Thyroid gland (tissue), 4 donors: ENCODE results near the gene ARID2. TPM values are rescaled to one million over a fixed set of nuclear protein-coding genes. Genes with fewer than 3 reads are reported as not detected.

Experiments used
- DNase-seq, 2 donors: peaks; one replicate each; pipeline ENCODE4 v3.0.0-alpha.2; 2019
- H3K27ac ChIP-seq, 3 donors: fragments of 200-600 bp; sonication (generic); 1 replicate in 2 of 3; 2 replicates in 1 of 3; pipeline ENCODE4 v1.5.1; 2016 to 2019; ENCODE audit warnings: mild to moderate bottlenecking in 1 of 3, moderate library complexity in 1 of 3
- H3K27me3 ChIP-seq: fragments of 200-600 bp; sonication (generic); one replicate; pipeline ENCODE4 v1.5.1; 2019
- H3K36me3 ChIP-seq, 2 donors: fragments of 200-600 bp; sonication (generic); one replicate each; pipeline ENCODE4 v1.5.1; 2016 to 2019
- H3K4me1 ChIP-seq, 2 donors: fragments of 200-600 bp; sonication (generic); one replicate each; pipeline ENCODE4 v1.5.1; 2017 to 2019
- H3K4me3 ChIP-seq, 3 donors: fragments of 200-600 bp; sonication (generic); replicated peaks in 1 of 3; 1 replicate in 2 of 3; 2 replicates in 1 of 3; pipeline ENCODE4 v1.5.1; 2016; ENCODE audit warnings: mild to moderate bottlenecking in 1 of 3
- H3K9me3 ChIP-seq: fragments of 200-600 bp; sonication (generic); one replicate; pipeline ENCODE4 v1.5.1; 2017
- POLR2A ChIP-seq, 2 donors: fragments of 450-650 bp; IDR thresholded peaks; one replicate each; pipeline ENCODE4 v1.6.1; 2017; ENCODE audit warnings: antibody characterized with exemption in 2 of 2, mild to moderate bottlenecking in 2 of 2, moderate library complexity in 1 of 2
- WGBS, 2 donors: methylation state at CpG; one replicate each; pipeline ENCODE4 v1.1.5; 2017; 5-methylcytosine and 5-hydroxymethylcytosine counted together
- intact Hi-C: fragments of 100-400 bp; cut with DNase I; formaldehyde crosslinking; loops from one replicate; pipeline ENCODE4 v1.15.1; 2023
- total RNA-seq, 4 donors: library from RNA; depleted of rRNA; stranded (reverse); fragments of >200 nt; gene quantifications; one replicate each; pipeline ENCODE4 v1.2.3, GENCODE V29; 2016
- TF ChIP-seq, protein P1 (sequence below), 6 experiments: fragments of 200-600 bp in 3 of 6; fragments of 450-650 bp in 3 of 6; sonication (generic) in 3 of 6; IDR thresholded peaks; one replicate each; pipeline ENCODE4 v1.5.1; 2016 to 2019; ENCODE audit warnings: antibody characterized with exemption in 6 of 6, mild to moderate bottlenecking in 2 of 6, inconsistent platforms in 1 of 6, moderate library complexity in 1 of 6

Gene ARID2
- total RNA-seq, 4 donors from 2014 or later, result 44.7 to 69.2 (median 50.6) TPM

DNA sequence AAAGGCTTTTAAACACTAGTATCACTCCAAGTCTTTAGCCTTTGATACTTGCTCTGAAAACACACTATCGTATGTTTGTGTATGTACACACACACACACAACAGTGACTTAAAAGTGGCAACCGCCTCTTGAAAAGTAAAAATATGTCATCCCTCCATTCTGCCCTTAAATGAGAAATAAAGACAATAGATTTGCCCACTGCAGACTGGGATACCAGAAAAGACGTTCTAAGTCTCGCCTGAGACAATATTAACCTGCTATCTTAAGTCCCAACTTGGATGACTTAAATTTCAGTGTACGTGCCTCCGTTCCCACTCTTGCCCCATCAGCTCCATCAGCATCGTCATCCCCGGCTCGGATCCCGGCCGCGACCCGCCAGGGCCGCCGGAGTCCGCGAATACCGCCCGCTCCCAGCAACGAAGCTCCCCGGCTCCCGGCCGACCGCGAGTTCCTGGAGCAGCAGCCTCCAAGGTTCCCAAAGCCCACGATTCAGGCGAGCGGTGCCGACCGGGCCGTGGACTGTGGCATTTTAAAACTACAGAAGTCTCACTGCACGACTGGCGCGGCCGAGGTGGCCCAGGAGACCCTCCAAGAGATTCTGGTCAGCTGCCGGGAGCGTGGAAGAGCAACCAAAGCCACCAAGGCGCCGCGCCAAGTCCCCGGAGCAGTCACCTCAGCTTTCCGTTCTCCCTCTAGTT, 2.8 kb upstream of the ARID2 start:
- DNase-seq, result peak; percentile 65 to 69
- H3K4me3 ChIP-seq, result peak overlapping the region; percentile 52 to 95 (median 56)
- no peaks in the 10 kb centered on the region for H3K27me3 ChIP-seq
- no peaks in the 10 kb centered on the region for H3K36me3 ChIP-seq
- H3K4me1 ChIP-seq, result peaks cover 23 to 32% of the 10 kb centered on the region in 2 donors
- intact Hi-C loops, result no loop called here
- peak overlapping the region; percentile 99 to 100 (median 99) for H3K27ac ChIP-seq
- H3K9me3 ChIP-seq, result no peaks in the 10 kb centered on the region
- 1% methylated on average over 21 to 33 of the region's 42 CpGs for WGBS, 2 donors
- no peak for TF ChIP-seq POLR2A (IDR thresholded peaks at IDR 0.05)
- TF ChIP-seq, protein P1, sequence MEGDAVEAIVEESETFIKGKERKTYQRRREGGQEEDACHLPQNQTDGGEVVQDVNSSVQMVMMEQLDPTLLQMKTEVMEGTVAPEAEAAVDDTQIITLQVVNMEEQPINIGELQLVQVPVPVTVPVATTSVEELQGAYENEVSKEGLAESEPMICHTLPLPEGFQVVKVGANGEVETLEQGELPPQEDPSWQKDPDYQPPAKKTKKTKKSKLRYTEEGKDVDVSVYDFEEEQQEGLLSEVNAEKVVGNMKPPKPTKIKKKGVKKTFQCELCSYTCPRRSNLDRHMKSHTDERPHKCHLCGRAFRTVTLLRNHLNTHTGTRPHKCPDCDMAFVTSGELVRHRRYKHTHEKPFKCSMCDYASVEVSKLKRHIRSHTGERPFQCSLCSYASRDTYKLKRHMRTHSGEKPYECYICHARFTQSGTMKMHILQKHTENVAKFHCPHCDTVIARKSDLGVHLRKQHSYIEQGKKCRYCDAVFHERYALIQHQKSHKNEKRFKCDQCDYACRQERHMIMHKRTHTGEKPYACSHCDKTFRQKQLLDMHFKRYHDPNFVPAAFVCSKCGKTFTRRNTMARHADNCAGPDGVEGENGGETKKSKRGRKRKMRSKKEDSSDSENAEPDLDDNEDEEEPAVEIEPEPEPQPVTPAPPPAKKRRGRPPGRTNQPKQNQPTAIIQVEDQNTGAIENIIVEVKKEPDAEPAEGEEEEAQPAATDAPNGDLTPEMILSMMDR (IDR thresholded peaks at IDR 0.05), result no peak

DNA sequence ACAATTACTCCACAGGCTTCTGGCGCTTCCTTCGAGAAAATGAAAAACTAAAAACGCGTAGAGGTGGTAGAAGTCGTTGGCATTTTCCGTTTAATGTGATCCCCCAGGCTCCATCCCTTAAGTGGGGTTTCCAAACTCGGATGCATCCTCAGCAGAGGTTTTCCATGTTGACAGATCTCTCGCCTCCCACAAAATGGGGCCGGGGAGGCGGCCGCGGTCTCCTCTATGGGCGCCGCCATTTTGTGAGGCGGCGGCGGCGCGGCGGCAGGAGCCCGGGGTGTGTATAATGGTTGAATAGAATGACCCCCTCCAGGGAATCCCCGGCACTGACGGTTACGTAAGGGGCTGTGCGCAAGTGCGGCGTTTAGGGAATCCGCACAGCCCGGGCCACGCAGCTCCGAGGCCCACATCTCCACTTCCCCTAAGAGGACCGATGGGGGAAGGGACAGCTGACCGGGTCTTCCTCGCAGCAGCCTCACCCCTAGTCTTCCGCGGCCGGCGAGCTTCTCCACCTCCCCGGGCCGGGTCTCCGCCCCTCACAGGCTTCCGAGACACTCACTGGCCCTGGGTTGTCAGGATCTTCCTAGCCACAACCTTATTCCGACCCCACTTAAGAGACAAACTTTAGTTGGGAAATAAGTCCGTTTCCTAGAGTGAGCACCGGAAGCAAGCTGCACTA, 2.1 kb upstream of the ARID2 start:
- WGBS, 2 donors, result 0% methylated on average over 15 to 32 of the region's 45 CpGs
- DNase-seq, result peak; percentile 97
- no peaks in the 10 kb centered on the region for H3K36me3 ChIP-seq
- no peaks in the 10 kb centered on the region for H3K27me3 ChIP-seq
- intact Hi-C loops, result no loop called here
- H3K9me3 ChIP-seq, result no peaks in the 10 kb centered on the region
- peak overlapping the region; percentile 99 to 100 (median 99) for H3K27ac ChIP-seq
- peaks cover 25 to 34% of the 10 kb centered on the region in 2 donors for H3K4me1 ChIP-seq
- peak; percentile 36 to 88 for TF ChIP-seq POLR2A (IDR thresholded peaks at IDR 0.05)
- TF ChIP-seq, protein P1 (IDR thresholded peaks at IDR 0.05), result peak in 1 of 6 experiments; percentile 19
- peak overlapping the region; percentile 52 to 95 (median 56) for H3K4me3 ChIP-seq

DNA sequence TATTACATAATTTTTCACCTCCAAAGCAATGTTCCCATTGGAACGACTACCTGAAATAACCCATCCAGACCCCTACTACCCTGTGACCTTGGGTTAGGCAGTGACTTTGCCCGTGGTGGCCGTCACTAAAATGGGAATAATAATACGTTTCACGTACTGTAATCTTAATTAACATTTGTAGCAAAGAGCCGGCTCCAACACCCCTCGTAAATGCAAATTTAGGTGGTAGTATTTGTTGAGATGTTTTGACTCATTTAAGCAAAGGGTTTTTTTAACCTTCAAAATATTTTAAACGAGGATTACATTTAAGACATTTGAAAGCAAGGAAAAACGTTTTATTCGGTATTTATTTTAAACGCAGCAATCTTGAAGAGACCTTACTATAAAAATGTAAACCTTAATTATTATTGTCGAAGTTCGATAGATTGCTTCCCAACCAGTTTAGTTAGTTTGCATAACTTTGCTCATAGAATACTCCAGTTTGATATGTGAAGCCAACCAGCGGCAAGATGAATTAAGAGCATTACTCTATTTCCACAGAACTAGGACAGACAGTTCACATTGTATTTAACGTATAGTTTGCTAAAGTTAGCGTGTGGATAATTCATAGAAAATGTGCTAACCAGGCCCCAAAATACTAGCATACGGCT, 1.4 kb upstream of the ARID2 start:
- H3K27ac ChIP-seq, result peak overlapping the region; percentile 99 to 100 (median 99)
- TF ChIP-seq, protein P1 (IDR thresholded peaks at IDR 0.05), result no peak
- no peak for TF ChIP-seq POLR2A (IDR thresholded peaks at IDR 0.05)
- H3K4me1 ChIP-seq, result peaks cover 25 to 34% of the 10 kb centered on the region in 2 donors
- DNase-seq, result no peak
- no peaks in the 10 kb centered on the region for H3K9me3 ChIP-seq
- no peaks in the 10 kb centered on the region for H3K27me3 ChIP-seq
- H3K4me3 ChIP-seq, result peak overlapping the region in 2 of 3 donors; percentile 34 to 95
- no peaks in the 10 kb centered on the region for H3K36me3 ChIP-seq
- WGBS, 2 donors, result 1% methylated on average over 17 of the region's 17 CpGs
- intact Hi-C loops, result no loop called here

DNA sequence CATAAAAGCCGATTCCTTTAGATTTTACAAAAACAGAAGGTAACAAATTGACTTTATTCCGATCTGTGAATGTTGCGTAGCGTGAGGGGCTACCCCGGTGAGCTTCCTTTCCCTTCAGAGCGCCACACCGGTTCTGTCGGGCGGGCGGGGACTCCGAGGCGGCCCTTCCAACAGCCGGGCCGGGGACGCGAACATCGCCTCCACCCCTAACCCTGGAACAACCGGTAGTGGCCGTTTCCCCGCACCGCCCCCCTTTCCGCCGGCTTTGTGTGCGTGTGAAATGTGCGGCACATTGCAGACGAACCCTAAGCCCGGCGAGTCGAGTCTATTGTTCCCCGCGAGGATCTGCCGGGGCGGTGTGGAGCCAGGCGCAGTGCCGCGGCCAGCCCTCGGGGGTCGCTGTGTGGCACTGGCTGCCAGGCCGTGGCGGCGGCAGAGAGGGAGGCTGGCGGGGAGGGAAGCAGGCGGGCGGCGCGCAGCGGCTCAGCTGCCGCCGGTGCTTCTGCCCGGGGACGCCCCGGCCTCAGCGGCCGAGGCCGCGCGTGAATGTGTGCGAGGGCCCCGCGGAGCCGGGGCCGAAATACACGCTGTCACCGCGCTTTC, 775 bp upstream of the ARID2 start:
- TF ChIP-seq, protein P1 (IDR thresholded peaks at IDR 0.05), result peak; percentile 75 to 99 (median 97)
- peak; percentile 85 to 97 for TF ChIP-seq POLR2A (IDR thresholded peaks at IDR 0.05)
- intact Hi-C loops, result no loop called here
- peak; percentile 97 to 98 for DNase-seq
- 1% methylated on average over 16 to 20 of the region's 65 CpGs for WGBS, 2 donors
- no peaks in the 10 kb centered on the region for H3K36me3 ChIP-seq
- H3K27me3 ChIP-seq, result no peaks in the 10 kb centered on the region
- H3K4me1 ChIP-seq, result peaks cover 28 to 34% of the 10 kb centered on the region in 2 donors
- H3K9me3 ChIP-seq, result no peaks in the 10 kb centered on the region
- peak overlapping the region; percentile 99 to 100 (median 99) for H3K27ac ChIP-seq
- H3K4me3 ChIP-seq, result peak overlapping the region; percentile 39 to 95 (median 65)
